Left forelimb (tissue), 1 donor: Measurements from ENCODE around the gene DKK2.

Source experiments
- DNase-seq: peaks from one replicate; pipeline ENCODE4 v3.0.0-alpha.2; 2018; ENCODE audit warnings: low spot score

Gene DKK2

DNA sequence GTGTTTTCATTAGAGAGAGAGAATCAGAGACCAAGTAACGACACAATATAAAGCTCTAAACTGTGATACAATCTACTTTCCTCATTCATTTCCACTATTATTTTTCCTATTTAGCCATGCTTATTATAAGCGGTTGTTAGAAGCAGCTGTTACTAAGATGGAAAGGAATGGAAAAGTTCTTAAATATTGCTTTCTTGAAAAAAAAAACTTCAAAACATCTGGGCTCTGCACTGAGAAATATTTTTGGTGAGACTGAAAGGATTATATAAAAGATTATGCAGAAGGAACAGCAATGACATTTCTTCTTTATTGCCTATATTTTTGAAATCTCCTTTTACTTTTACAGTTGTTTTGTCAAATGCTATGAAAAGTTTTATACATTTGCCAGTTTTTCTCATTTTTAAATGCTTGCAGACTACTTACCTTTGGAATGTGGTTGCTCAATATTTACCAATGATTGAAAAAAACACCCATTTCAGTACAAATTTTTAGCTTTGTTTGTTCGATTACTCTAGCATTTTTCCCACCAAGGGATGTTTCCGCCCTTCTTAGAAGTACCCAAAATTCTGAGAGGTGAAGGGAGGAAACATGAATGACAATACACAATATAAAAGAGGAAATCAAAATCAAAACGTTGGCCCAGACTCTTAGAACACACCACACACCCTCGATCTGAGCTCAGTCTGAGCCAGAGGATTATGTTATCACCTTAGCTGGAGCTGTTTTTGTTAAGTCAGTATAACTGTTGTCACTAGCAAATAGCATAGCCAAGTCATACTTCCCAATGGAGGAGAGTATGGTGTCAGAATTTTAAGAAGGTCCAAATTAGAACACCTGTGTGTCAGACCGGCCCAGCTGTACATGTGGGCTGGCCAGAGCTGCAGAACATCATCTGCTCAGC lies 18.4 kb downstream of the DKK2 start:
- no peak for DNase-seq

- DNase-seq = no peak
Observed at GRCh38 chr4:107011312-107011711, 24.8 kb downstream of the DKK2 start.

- no peak for DNase-seq
Observed at GRCh38 chr4:107009196-107009968, 26.7 kb downstream of the DKK2 start.

GRCh38 chr4:107008115-107008514 lies 28.0 kb downstream of the DKK2 start:
- DNase-seq = no peak

DNA sequence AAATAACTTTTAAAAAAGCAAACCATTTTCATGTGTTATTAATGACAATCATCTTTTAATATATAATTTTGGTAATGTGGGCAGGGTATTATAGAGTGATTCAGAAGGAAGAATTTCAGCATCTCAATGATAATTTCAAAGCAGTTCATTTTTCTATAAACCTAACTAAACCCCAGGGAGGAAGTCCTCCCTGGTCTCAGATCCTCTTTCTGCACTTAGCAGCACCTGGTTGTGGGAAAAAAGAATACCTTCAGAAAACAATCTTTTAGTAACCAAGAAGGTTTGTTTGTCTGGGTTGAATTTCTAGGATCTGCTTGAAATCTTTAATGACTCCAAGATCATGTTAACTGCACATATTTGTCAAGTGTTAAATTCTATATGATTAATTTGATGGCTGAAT lies 29.9 kb downstream of the DKK2 start:
- DNase-seq = no peak

DNA sequence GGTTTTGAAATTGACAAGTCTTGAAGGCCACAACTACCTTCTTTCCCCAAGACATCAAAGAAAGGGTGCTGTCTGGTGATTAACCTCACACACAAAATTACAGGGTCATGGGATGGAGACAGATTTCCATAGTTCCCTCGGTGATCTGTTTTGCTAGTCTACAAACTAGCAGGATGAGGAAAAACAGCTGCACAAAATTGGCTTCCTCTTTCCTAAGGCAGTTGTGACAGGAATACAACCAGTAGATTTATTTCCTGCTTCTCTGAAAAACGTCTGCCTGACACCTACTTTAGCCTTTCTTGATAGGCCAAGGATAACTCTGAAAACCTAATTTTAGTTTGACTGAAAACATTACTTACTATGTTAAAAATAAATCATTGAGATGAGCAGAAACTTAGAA lies 39.6 kb downstream of the DKK2 start:
- DNase-seq = no peak

- DNase-seq = no peak
Observed at GRCh38 chr4:106993827-106994226, 42.3 kb downstream of the DKK2 start.

- no peak for DNase-seq
Observed at GRCh38 chr4:106987311-106987710, 48.8 kb downstream of the DKK2 start.

- DNase-seq = no peak
Observed at GRCh38 chr4:106986486-106986885, 49.6 kb downstream of the DKK2 start.

DNA sequence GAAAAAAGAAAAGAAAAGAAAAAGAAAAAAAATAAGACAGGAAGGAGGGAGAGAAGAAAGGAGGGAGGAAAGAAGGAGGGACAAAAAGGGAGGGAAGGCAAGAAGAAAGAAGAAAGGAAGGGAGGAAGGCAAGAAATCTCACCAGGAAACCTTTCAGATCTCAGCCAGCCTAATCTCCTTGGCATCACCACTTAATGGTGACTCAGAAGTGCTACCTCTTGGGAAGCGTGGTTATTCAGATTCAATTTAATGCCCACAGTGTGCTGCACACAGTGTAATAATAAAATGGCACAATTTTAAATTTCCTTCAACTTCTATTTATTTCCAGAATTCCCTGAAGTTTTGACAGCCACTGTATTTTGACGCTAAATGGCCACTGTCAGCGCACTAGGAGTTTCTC lies 50.3 kb downstream of the DKK2 start:
- no peak for DNase-seq

- no peak for DNase-seq
Observed at GRCh38 chr4:106982711-106983211, 53.4 kb downstream of the DKK2 start.

DNA sequence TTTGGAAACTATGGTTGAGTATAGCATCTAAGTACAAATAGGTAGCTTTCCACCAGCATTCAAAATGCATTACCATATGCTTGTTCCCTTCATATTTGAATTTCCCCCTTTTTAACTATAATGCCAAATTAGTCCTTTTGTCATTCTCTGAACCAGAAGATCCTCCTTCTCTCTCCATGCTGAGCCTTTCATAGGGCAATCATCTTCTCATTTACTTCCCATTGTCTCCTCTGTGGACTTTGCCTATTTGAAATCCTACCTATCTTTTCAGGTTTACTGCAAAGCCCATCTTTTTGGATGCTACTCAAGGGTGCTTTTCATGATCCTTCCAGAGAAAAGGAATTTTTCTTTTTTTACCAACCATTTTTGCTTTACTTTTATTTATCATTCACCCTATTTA lies 54.7 kb downstream of the DKK2 start:
- no peak for DNase-seq

- DNase-seq = no peak
Observed at GRCh38 chr4:106979476-106979875, 56.6 kb downstream of the DKK2 start.

DNA sequence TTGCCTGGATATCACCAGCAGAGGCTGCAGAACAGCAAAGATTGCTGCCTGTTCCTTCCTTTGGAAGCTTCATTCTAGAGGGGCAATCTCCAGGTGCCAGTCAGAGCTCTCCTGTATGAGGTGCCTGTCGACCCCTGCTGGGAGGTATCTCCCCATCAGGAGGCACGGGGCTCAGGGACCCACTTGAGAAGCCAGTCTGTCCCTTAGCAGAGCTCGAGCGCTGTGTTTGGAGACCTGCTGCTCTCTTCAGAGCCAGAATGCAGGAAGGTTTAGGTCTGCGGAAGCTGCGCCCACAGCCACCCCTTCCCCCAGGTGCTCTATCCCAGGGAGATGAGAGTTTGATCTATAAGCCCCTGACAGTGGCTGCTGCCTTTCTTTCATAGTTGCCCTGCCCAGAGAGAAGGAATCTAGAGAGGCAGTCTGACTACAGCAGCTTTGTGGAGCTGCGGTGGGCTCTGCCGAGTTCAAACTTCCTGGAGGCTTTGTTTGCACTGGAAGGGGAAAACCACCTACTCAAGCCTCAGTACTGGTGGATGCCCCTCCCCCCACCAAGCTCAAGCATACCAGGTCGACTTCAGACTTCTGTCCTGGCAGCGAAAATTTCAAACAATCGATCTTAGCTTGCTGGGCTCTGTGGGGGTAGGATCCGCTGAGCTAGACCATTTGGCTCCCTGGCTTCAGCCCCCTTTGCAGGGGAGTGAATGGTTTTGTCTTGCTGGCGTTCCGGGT lies 57.9 kb downstream of the DKK2 start:
- DNase-seq = no peak

- no peak for DNase-seq
Observed at GRCh38 chr4:106971636-106972035, 64.5 kb downstream of the DKK2 start.

DNA sequence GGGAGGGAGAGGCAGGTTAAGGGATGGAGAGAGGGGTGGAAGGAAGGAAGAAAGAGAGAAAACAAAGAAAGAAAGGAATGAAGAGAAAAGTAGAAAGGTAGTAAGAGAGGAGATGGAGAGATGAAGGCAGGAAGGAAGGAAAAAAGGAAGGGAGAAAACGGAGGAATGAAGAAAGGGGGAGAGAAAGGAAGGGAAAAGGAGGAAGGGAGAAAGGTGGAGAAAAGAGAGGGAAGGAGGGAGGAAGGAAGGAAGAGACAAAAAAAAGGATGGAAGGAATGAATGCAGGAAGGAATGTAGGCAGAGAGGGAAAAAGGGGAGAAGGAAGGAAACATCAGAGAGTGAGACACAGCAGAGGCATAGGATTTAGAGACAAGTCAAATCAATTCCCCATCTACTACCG lies 68.2 kb downstream of the DKK2 start:
- DNase-seq = no peak

- DNase-seq = no peak
Observed at GRCh38 chr4:106953036-106953705, 82.9 kb downstream of the DKK2 start.

DNA sequence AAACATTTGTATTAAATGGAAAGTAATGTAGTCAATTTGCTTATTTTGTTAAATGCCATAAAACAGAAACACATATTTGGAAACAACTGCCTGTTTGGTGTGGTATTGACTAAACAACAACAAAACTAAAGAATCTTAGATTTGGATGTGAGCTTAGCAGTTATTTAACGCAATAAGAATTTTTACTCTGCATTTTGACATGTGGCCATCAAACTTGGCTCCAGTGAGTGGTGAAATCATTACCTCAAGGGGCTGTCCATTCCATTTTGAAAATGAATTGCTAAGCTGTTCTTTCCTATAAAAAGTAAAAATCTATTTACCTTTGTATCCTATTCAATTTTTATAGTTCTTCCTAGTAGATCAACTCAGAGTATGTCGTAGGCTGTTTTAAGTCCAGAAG lies 84.2 kb downstream of the DKK2 start:
- DNase-seq = no peak

GRCh38 chr4:106941841-106942240 lies 94.3 kb downstream of the DKK2 start:
- DNase-seq = no peak

GRCh38 chr4:106930522-106930921 lies 105.6 kb downstream of the DKK2 start:
- no peak for DNase-seq

- DNase-seq = no peak
Observed at GRCh38 chr4:106929248-106929647, 106.9 kb downstream of the DKK2 start.

DNA sequence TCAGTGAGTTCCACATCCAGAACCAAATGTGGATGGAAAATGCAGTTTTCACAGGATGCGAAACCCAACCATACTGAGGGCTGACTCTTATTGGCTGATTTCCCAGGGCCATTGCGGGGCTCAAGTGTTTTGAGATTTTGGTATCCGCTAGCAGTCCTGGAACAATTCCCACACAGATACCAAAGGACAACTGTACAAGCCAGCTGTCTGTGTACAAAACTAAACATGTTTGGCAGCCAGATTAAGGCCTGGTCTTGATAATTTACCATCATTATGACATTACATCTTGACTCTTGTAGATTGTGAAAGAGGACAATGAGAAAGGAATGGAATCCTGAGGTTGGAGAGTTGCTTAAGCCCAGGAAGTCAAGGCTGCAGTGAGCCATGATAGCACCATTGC lies 121.9 kb downstream of the DKK2 start:
- no peak for DNase-seq
